ENCODE measurements around the gene TNPO2. TPM values are rescaled to one million over a fixed set of nuclear protein-coding genes. Genes with fewer than 3 reads are reported as not detected.
A peak's percentile ranks its signal among the peaks of the same experiment; 100 is the strongest.

Gene TNPO2
- total RNA-seq, 1 experiment from 2014 or later = 105 TPM

- TF ChIP-seq, protein P1, sequence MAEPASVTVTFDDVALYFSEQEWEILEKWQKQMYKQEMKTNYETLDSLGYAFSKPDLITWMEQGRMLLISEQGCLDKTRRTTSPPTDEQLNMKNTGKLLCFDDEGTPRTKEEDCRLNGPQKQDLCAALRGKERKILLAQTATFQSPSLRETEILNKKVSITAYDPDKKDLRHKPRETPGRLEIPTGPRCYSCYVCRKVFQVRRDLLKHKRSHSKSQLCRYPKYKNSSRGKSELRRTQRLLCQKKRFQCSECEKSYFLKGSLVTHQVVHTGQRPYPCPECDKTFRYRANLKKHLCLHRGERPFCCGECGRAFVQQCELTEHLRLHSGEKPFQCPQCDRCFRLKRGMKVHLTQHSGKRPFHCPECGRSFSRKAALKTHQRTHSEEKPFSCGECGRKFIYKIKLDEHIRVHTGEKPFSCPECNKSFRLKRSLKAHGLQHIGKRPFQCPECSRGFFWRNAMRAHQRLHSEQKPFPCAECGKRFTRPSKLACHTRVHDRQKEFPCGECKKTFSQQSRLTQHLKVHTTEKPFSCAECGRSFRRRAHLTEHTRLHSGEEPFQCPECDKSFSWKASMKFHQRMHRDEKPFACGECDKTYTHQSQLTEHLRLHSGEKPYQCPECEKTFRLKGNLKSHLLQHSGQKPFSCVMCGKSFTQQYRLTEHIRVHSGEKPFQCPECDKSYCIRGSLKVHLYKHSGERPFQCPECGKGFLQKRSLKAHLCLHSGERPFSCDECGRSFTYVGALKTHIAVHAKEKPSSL (CRISPR knock-in tag; conservative IDR thresholded peaks at IDR 0.05) = no peak
- TF ChIP-seq FOXP1 (CRISPR knock-in tag; IDR thresholded peaks at IDR 0.05; ENCODE audit: borderline replicate concordance) = 0 out of 2 replicates have a peak, but pooled peaks have one; percentile 54
- TF ChIP-seq, protein P2, sequence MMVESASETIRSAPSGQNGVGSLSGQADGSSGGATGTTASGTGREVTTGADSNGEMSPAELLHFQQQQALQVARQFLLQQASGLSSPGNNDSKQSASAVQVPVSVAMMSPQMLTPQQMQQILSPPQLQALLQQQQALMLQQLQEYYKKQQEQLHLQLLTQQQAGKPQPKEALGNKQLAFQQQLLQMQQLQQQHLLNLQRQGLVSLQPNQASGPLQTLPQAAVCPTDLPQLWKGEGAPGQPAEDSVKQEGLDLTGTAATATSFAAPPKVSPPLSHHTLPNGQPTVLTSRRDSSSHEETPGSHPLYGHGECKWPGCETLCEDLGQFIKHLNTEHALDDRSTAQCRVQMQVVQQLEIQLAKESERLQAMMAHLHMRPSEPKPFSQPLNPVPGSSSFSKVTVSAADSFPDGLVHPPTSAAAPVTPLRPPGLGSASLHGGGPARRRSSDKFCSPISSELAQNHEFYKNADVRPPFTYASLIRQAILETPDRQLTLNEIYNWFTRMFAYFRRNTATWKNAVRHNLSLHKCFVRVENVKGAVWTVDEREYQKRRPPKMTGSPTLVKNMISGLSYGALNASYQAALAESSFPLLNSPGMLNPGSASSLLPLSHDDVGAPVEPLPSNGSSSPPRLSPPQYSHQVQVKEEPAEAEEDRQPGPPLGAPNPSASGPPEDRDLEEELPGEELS (CRISPR knock-in tag; IDR thresholded peaks at IDR 0.05) = no peak
- 0 out of 2 replicates have a peak, but pooled peaks have one; percentile 20 for TF ChIP-seq TEAD1 (CRISPR knock-in tag; IDR thresholded peaks at IDR 0.05)
- no peak for TF ChIP-seq MXD4 (CRISPR knock-in tag; IDR thresholded peaks at IDR 0.05; ENCODE audit: borderline replicate concordance)
- TF ChIP-seq PRRX2 (CRISPR knock-in tag; IDR thresholded peaks at IDR 0.05) = no peak
- no peak for TF ChIP-seq E2F5 (CRISPR knock-in tag; IDR thresholded peaks at IDR 0.05)
- TF ChIP-seq EMX1 (CRISPR knock-in tag; IDR thresholded peaks at IDR 0.05) = no peak
- no peak for TF ChIP-seq NFATC4 (CRISPR knock-in tag; IDR thresholded peaks at IDR 0.05)
- no peak for TF ChIP-seq SMAD3 (CRISPR knock-in tag; IDR thresholded peaks at IDR 0.05; ENCODE audit: borderline replicate concordance)
- TF ChIP-seq NFYB (CRISPR knock-in tag; conservative IDR thresholded peaks at IDR 0.05; ENCODE audit: low read depth) = peak; percentile 45; the same call in 1 of the 2 replicates
- TF ChIP-seq TP53 (CRISPR knock-in tag; IDR thresholded peaks at IDR 0.05) = no peak
- TF ChIP-seq NR3C1 (CRISPR knock-in tag; conservative IDR thresholded peaks at IDR 0.05; ENCODE audit: low read depth) = no peak
- no peak for TF ChIP-seq ZNF281 (CRISPR knock-in tag; IDR thresholded peaks at IDR 0.05)
- peak; percentile 69 for TF ChIP-seq SP1 (CRISPR knock-in tag; conservative IDR thresholded peaks at IDR 0.05)
- TF ChIP-seq FOXJ3 (CRISPR knock-in tag; IDR thresholded peaks at IDR 0.05; ENCODE audit: borderline replicate concordance) = no peak
- TF ChIP-seq ESRRA (CRISPR knock-in tag; IDR thresholded peaks at IDR 0.05; ENCODE audit: borderline replicate concordance) = no peak
- no peak for TF ChIP-seq ZSCAN18 (CRISPR knock-in tag; IDR thresholded peaks at IDR 0.05)
Observed at GRCh38 chr19:12666265-12667048, 57.3 kb downstream of the TNPO2 start, which contains the start of the genes MAN2B1 and WDR83 (continued).

Data from WTC11 (cell line).